H1 (cell line): ENCODE measurements around the gene SPEF2. TPM values are rescaled to one million over a fixed set of nuclear protein-coding genes. Genes with fewer than 3 reads are reported as not detected.
A peak's percentile ranks its signal among the peaks of the same experiment; 100 is the strongest.

Experiments used
- ASH2L ChIP-seq: fragments of 200-600, 300-600 bp; sonication (generic); IDR thresholded peaks from one replicate; pipeline ENCODE4 v1.7.1; 2017; ENCODE audit warnings: low read length
- CHD1 ChIP-seq: IDR thresholded peaks from 2 replicates; pipeline ENCODE4 v1.6.1; 2012; ENCODE audit warnings: low read depth, low read length, improper control_type of control experiment
- EZH2 ChIP-seq: fragments of 200-600 bp; sonication (generic); IDR thresholded peaks from 2 replicates; pipeline ENCODE4 v1.7.1; 2012; ENCODE audit warnings: low read depth, mild to moderate bottlenecking, moderate library complexity, low read length, inconsistent platforms; ENCODE audit not compliant: severe bottlenecking
- MAFK ChIP-seq: IDR thresholded peaks from 2 replicates; pipeline ENCODE4 v1.6.1; 2012; ENCODE audit warnings: low read depth, mild to moderate bottlenecking, improper control_type of control experiment, low read length
- NANOG ChIP-seq: IDR thresholded peaks from 2 replicates; pipeline ENCODE4 v1.6.1; 2011; ENCODE audit warnings: low read length, low read depth, mild to moderate bottlenecking, inconsistent platforms; ENCODE audit not compliant: insufficient read depth, poor library complexity, severe bottlenecking
- NRF1 ChIP-seq: IDR thresholded peaks from 2 replicates; pipeline ENCODE4 v1.6.1; 2011; ENCODE audit warnings: mild to moderate bottlenecking, low read depth, low read length, improper control_type of control experiment
- POLR2A ChIP-seq, 2 experiments: IDR thresholded peaks; 1 replicate in 1 of 2; 2 replicates in 1 of 2; pipeline ENCODE4 v1.6.1; 2011; ENCODE audit warnings: low read depth in 2 of 2, low read length in 2 of 2, mild to moderate bottlenecking in 2 of 2; ENCODE audit errors: control extremely low read depth in 1 of 2
- RAD21 ChIP-seq, 2 experiments: IDR thresholded peaks in 1 of 2; conservative IDR thresholded peaks in 1 of 2; 2 replicates each; pipeline ENCODE4 v1.6.1; 2011; ENCODE audit warnings: low read depth in 2 of 2, low read length in 2 of 2, improper control_type of control experiment in 1 of 2, inconsistent platforms in 1 of 2, mild to moderate bottlenecking in 1 of 2, moderate library complexity in 1 of 2
- RNF2 ChIP-seq: fragments of 200-900, 300-1000 bp; sonication (generic); IDR thresholded peaks from 2 replicates; pipeline ENCODE4 v1.7.1; 2016; ENCODE audit warnings: borderline replicate concordance, low read depth, mild to moderate bottlenecking, antibody characterized with exemption, low read length; ENCODE audit not compliant: poor library complexity, severe bottlenecking; ENCODE audit errors: missing control alignments
- RXRA ChIP-seq: IDR thresholded peaks from 2 replicates; pipeline ENCODE4 v1.6.1; 2011; ENCODE audit warnings: low read depth, mild to moderate bottlenecking, low read length, moderate library complexity; ENCODE audit not compliant: insufficient read depth
- SP4 ChIP-seq: IDR thresholded peaks from 2 replicates; pipeline ENCODE4 v1.6.1; 2012; ENCODE audit warnings: low read length, inconsistent platforms
- TCF12 ChIP-seq: IDR thresholded peaks from 2 replicates; pipeline ENCODE4 v1.6.1; 2011; ENCODE audit warnings: low read depth, mild to moderate bottlenecking, low read length
- ZNF274 ChIP-seq: IDR thresholded peaks from 2 replicates; pipeline ENCODE4 v1.7.0; 2012; ENCODE audit warnings: low read length, borderline replicate concordance; ENCODE audit errors: extremely low read depth
- polyA plus RNA-seq, 7 experiments: library from polyadenylated mRNA; depleted of rRNA in 3 of 7; stranded (reverse) in 5 of 7; unstranded in 2 of 7; fragments of >200 nt in 5 of 7; fragments of 200-250 nt in 2 of 7; gene quantifications; 1 replicate in 5 of 7; 2 replicates in 1 of 7; 4 replicates in 1 of 7; pipeline versions ENCODE4 v1.2.1 to v1.2.3, GENCODE V29; 2011 to 2013; ENCODE audit warnings: missing spikeins in 2 of 7, mixed read lengths in 2 of 7
- total RNA-seq: library from RNA; stranded (reverse); fragmentation: NEBNext Ultra II Directional; extraction: Animal tissue kit (Norgen Biotek cat#: 25700); gene quantifications from 2 replicates; pipeline ENCODE4 v1.2.1, GENCODE V29; 2021
- TF ChIP-seq, protein P1 (sequence below), 3 experiments: IDR thresholded peaks; 1 replicate in 2 of 3; 2 replicates in 1 of 3; pipeline versions ENCODE4 v1.5.1 to v1.6.1; 2011; ENCODE audit warnings: low read length in 3 of 3, mild to moderate bottlenecking in 3 of 3, inconsistent platforms in 2 of 3, low read depth in 1 of 3, moderate library complexity in 1 of 3; ENCODE audit not compliant: insufficient read depth in 1 of 3; ENCODE audit errors: control extremely low read depth in 1 of 3
- TF ChIP-seq, protein P2 (sequence below): IDR thresholded peaks from 2 replicates; pipeline ENCODE4 v1.6.1; 2012; ENCODE audit warnings: inconsistent platforms

The SPEF2 gene
- total and polyA plus RNA-seq, 2 of the 8 experiments (the other 6 are each of a cell fraction or from before 2014, with no cell fraction given): 0.14 to 0.73 TPM

DNA sequence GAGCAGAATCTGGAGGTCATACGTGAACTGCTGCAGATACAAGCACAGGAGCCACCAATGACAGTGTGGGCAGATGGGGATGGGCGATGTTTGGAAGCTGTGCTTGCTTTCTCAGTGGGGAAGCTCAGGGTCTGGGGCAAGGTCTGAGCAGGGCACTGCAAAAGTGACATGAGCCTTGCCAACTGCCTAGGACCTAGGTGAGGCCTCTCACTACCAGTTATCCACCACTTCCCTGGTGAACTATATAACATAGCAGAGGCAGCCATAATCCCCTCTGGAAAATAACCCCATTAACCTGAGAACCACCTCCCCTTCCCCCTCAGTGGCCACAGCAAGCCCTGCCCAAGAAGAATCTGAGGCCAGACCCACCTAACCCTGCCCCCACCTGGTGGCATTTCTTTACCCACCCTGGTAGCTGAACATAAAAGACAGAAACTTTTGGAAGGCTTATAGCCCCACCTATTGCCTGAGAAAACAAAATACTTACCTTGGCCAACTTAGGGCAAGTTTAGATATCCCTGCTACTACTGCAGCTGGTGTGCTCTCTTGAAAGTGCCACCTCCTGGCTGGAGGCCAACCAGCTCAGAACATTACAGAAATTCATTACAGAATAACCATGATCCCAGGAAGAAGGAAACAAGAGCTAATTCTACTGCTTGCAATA lies 18.8 kb upstream of the SPEF2 start (continued):
- TF ChIP-seq, protein P1, sequence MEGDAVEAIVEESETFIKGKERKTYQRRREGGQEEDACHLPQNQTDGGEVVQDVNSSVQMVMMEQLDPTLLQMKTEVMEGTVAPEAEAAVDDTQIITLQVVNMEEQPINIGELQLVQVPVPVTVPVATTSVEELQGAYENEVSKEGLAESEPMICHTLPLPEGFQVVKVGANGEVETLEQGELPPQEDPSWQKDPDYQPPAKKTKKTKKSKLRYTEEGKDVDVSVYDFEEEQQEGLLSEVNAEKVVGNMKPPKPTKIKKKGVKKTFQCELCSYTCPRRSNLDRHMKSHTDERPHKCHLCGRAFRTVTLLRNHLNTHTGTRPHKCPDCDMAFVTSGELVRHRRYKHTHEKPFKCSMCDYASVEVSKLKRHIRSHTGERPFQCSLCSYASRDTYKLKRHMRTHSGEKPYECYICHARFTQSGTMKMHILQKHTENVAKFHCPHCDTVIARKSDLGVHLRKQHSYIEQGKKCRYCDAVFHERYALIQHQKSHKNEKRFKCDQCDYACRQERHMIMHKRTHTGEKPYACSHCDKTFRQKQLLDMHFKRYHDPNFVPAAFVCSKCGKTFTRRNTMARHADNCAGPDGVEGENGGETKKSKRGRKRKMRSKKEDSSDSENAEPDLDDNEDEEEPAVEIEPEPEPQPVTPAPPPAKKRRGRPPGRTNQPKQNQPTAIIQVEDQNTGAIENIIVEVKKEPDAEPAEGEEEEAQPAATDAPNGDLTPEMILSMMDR (IDR thresholded peaks at IDR 0.05; ENCODE audit: control extremely low read depth in 1 of 3, insufficient read depth in 1 of 3, low read depth in 1 of 3, low read length in 3 of 3): peak in 2 of 3 experiments; percentile 67 to 92; a peak in 3 of 4 replicates
- TF ChIP-seq EZH2 (no peak), ASH2L (no peak), TCF12 (0 out of 2 replicates have a peak, but pooled peaks have one; percentile 44), RAD21 (IDR thresholded peaks at IDR 0.05 in 1 of 2, conservative IDR thresholded peaks at IDR 0.05 in 1 of 2; ENCODE audit: low read depth in 2 of 2, low read length in 2 of 2) (peak; percentile 88 to 89), CHD1 (no peak), NRF1 (no peak), RXRA (no peak), RNF2 (no peak), MAFK (no peak), ZNF274 (no peak), NANOG (no peak), POLR2A (IDR thresholded peaks at IDR 0.05; ENCODE audit: control extremely low read depth in 1 of 2, low read depth in 2 of 2, low read length in 2 of 2) (no peak), SP4 (no peak)
- TF ChIP-seq, protein P2, sequence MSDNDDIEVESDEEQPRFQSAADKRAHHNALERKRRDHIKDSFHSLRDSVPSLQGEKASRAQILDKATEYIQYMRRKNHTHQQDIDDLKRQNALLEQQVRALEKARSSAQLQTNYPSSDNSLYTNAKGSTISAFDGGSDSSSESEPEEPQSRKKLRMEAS: no peak
